GM11168 (cell line): ENCODE results near the gene SPSB4.

Experiments
- in situ Hi-C: fragments of 300-500 bp; cut with MboI; formaldehyde crosslinking; loops from one replicate; pipeline ENCODE4 v1.12.0; 2022; ENCODE audit warnings: low sequenced_read_pairs; ENCODE audit not compliant: unreplicated experiment

The SPSB4 gene

GRCh38 chr3:141192345-141192744, 141.2 kb downstream of the SPSB4 start:
- in situ Hi-C loops = no loop called here

- in situ Hi-C loops = no loop called here
These were observed 142.1 kb downstream of the SPSB4 start for GRCh38 chr3:141193066-141193830.
